ENCODE results near the gene HEATR5A.
"Not testable (repeated sequence)": the region's sequence is repeated elsewhere in the genome, so short reads cannot be mapped to it uniquely, and the experiment has no call there.

The HEATR5A gene

GRCh38 chr14:31387091-31387490, 33.3 kb downstream of the HEATR5A start:
- DNase-seq, result no peak

- no peak for DNase-seq
These were observed 34.1 kb downstream of the HEATR5A start for GRCh38 chr14:31386271-31386670.

- DNase-seq, result no peak
These were observed 38.1 kb downstream of the HEATR5A start for GRCh38 chr14:31382221-31382620.

GRCh38 chr14:31380106-31380505, 40.2 kb downstream of the HEATR5A start:
- DNase-seq, result no peak

- DNase-seq, result not testable (repeated sequence)
These were observed 41.0 kb downstream of the HEATR5A start for GRCh38 chr14:31379125-31379947.

- DNase-seq, result no peak
These were observed 42.9 kb downstream of the HEATR5A start for GRCh38 chr14:31377433-31377832.

- DNase-seq, result no peak
These were observed 48.7 kb downstream of the HEATR5A start for GRCh38 chr14:31371646-31372045.

GRCh38 chr14:31363331-31364073, 56.8 kb downstream of the HEATR5A start:
- DNase-seq, result no peak

- DNase-seq, result no peak
These were observed 57.6 kb downstream of the HEATR5A start for GRCh38 chr14:31362746-31363145.

GRCh38 chr14:31361761-31362160, 58.6 kb downstream of the HEATR5A start:
- not testable (repeated sequence) for DNase-seq

GRCh38 chr14:31360919-31361662, 59.3 kb downstream of the HEATR5A start:
- no peak for DNase-seq

GRCh38 chr14:31357279-31357678, 63.1 kb downstream of the HEATR5A start:
- DNase-seq, result no peak

- DNase-seq, result no peak
These were observed 74.3 kb downstream of the HEATR5A start for GRCh38 chr14:31346097-31346496.

GRCh38 chr14:31341280-31341679, 79.1 kb downstream of the HEATR5A start:
- no peak for DNase-seq

GRCh38 chr14:31340297-31341063, 79.9 kb downstream of the HEATR5A start:
- DNase-seq, result no peak

GRCh38 chr14:31339743-31340142, 80.6 kb downstream of the HEATR5A start:
- DNase-seq, result no peak

- DNase-seq, result no peak
These were observed 83.0 kb downstream of the HEATR5A start for GRCh38 chr14:31337331-31337730.

GRCh38 chr14:31336646-31337045, 83.7 kb downstream of the HEATR5A start:
- no peak for DNase-seq

- not testable (repeated sequence) for DNase-seq
These were observed 89.0 kb downstream of the HEATR5A start for GRCh38 chr14:31331395-31331794.

- DNase-seq, result not testable (repeated sequence)
These were observed 90.4 kb downstream of the HEATR5A start for GRCh38 chr14:31329876-31330521.

- no peak for DNase-seq
These were observed 94.2 kb downstream of the HEATR5A start for GRCh38 chr14:31326111-31326510.

GRCh38 chr14:31323419-31323818, 96.9 kb downstream of the HEATR5A start:
- DNase-seq, result no peak
